Colonic mucosa (tissue), 4 donors: ENCODE data around the gene MEIS1. TPM values are rescaled to one million over a fixed set of nuclear protein-coding genes. Genes with fewer than 3 reads are reported as not detected.

ENCODE experiments used
- DNase-seq: peaks from one replicate; pipeline ENCODE4 v3.0.0-alpha.2; 2020
- H3K27ac ChIP-seq: fragments of 200-600 bp; one replicate; pipeline ENCODE4 v1.8.0; 2021
- H3K27me3 ChIP-seq: fragments of 200-600 bp; one replicate; pipeline ENCODE4 v1.8.0; 2021
- H3K36me3 ChIP-seq: fragments of 200-600 bp; one replicate; pipeline ENCODE4 v1.8.0; 2021
- H3K4me1 ChIP-seq: fragments of 200-600 bp; one replicate; pipeline ENCODE4 v1.8.0; 2021; ENCODE audit warnings: mild to moderate bottlenecking
- H3K4me3 ChIP-seq: fragments of 200-600 bp; one replicate; pipeline ENCODE4 v1.8.0; 2021
- H3K9ac ChIP-seq, 2 donors: one replicate each; pipeline ENCODE4 v1.7.0; 2013; ENCODE audit warnings: control low read depth in 2 of 2, low read depth in 2 of 2, low read length in 2 of 2
- H3K9me3 ChIP-seq: fragments of 200-600 bp; one replicate; pipeline ENCODE4 v1.8.0; 2021
- intact Hi-C: fragments of 100-400 bp; cut with DNase I; formaldehyde crosslinking; loops from one replicate; pipeline ENCODE4 v1.14.1; 2022
- total RNA-seq, 2 donors: library from RNA; stranded (reverse); fragmentation: NEBNext Ultra II Directional in 1 of 2; extraction: Animal tissue kit (Norgen Biotek cat#: 25700) in 1 of 2; gene quantifications; one replicate each; pipeline ENCODE4 v1.2.1, GENCODE V29; 2021
- TF ChIP-seq, protein P1 (sequence below): fragments of 200-600 bp; IDR thresholded peaks from one replicate; pipeline ENCODE4 v1.8.0; 2022; ENCODE audit warnings: antibody characterized with exemption, mild to moderate bottlenecking
- donor health status: healthy.
- donor health status: DM: no; HTN: no; CAD: no.
- donor health status: DM: no; HTN: no; CAD: no.

The MEIS1 gene
- total RNA-seq, 2 donors from 2014 or later, result 8.9 to 23.1 TPM

DNA sequence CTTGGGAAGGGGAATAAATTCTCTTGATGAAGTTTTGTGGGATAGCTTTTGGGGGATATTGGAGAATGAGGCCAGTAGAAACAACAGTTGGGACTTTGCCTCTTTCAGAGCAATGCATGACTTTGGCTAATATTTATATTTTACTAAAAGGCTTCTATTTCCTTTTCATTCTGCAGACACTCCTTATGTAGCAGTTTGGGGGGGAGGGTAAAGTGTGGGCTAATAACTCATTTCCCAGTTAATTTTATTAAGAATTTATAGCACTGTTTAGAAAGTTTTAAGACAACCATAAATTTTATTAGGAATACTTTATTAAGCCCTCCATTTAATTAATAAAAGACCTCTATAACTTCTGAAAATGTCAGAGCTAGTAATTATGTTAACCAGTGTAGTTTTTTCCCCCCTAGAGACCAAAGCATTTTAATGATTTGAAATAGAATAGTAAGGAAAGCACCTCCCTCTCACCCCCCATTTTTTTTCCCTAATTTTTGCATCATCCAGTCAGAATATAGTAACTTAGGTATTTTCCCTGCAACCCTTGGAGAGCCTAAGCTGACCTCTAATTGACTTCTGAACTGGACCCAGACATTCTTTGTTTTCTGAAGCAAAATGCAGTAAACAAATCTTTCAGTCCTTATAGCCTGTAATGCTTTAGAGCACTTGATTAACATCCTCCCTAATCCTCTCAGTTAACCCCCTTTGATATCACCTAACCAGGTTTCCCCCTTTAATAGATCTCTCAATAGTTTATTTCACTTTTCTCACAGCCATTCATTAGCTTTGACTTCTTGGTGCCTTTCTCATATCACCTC is 5.0 kb upstream of the MEIS1 start:
- no peaks in the 10 kb centered on the region for H3K36me3 ChIP-seq
- H3K27ac ChIP-seq, result no peak overlapping the region
- peaks cover 37% of the 10 kb centered on the region for H3K27me3 ChIP-seq
- H3K9ac ChIP-seq, result no peak overlapping the region
- no peak overlapping the region for H3K4me3 ChIP-seq
- DNase-seq, result no peak
- TF ChIP-seq, protein P1, sequence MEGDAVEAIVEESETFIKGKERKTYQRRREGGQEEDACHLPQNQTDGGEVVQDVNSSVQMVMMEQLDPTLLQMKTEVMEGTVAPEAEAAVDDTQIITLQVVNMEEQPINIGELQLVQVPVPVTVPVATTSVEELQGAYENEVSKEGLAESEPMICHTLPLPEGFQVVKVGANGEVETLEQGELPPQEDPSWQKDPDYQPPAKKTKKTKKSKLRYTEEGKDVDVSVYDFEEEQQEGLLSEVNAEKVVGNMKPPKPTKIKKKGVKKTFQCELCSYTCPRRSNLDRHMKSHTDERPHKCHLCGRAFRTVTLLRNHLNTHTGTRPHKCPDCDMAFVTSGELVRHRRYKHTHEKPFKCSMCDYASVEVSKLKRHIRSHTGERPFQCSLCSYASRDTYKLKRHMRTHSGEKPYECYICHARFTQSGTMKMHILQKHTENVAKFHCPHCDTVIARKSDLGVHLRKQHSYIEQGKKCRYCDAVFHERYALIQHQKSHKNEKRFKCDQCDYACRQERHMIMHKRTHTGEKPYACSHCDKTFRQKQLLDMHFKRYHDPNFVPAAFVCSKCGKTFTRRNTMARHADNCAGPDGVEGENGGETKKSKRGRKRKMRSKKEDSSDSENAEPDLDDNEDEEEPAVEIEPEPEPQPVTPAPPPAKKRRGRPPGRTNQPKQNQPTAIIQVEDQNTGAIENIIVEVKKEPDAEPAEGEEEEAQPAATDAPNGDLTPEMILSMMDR, result no peak
- intact Hi-C loops, result loop anchor here (5.0 to 10.0 kb wide), 4 partner anchors 147 to 1415 kb away; no protein-coding TSS in a partner anchor
- H3K9me3 ChIP-seq, result no peaks in the 10 kb centered on the region
- H3K4me1 ChIP-seq, result no peaks in the 10 kb centered on the region

DNA sequence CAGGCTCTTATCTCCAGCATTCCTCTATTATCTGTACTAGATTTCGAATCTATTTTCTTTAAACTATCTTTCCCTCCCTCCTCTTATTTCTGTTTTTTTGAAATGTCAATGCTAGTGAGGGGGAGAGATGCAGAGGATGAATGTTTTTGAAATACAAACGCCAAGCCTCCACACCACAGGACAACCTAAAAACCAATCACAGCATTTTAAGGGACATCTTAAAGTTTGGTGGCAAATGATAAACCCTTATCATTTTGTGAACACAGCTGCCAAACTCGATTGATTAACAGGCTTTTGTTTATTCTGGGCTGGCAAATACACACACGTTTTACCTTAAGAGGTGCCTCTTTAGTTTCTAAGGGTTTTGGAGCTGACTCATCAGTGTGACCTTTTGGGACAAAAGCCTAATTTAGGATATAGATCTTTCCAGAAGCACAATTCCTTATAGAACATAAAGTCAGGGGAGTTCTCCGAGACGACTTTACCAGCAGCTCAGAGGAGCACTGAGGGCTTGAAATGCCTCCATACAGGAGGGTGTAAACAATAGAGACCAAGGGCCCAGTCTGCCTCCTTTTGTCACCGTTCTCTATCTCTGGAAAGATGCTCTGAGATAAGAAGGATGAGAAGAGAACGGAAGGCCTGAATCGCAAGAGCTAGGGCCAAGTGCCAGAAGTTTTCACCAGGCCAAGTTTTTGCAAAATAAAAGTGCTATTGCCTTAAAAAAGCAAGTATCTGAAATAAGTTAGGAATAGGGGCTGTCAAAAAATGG is 4.2 kb upstream of the MEIS1 start:
- Histone ChIP-seq H3K36me3 (no peaks in the 10 kb centered on the region), H3K27me3 (peaks cover 32% of the 10 kb centered on the region), H3K4me1 (no peaks in the 10 kb centered on the region), H3K27ac (no peak overlapping the region), H3K9ac (no peak overlapping the region), H3K4me3 (no peak overlapping the region), H3K9me3 (no peaks in the 10 kb centered on the region)
- TF ChIP-seq, protein P1, result no peak
- intact Hi-C loops, result loop anchor here (5.0 to 10.0 kb wide), 3 partner anchors 147 to 1044 kb away; no protein-coding TSS in a partner anchor
- no peak for DNase-seq

DNA sequence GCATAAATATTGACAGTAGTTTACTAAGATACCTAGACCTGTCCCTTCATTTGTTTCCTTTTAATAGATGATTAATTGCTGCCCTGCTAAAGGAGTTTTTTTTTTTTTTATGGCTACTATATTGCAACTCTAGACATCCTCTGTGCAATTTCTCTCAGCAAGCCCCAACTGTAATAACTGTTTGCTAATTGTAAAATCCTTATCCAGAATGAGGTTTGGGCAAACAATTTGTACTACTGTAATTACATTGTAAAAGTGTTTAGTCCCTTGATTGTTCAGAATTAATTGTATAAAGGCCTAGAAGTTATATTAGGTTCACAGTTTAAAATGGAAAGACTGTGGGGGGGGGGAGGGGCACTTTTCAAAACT is 3.7 kb upstream of the MEIS1 start:
- no peak overlapping the region for H3K4me3 ChIP-seq
- H3K36me3 ChIP-seq, result no peaks in the 10 kb centered on the region
- H3K27ac ChIP-seq, result no peak overlapping the region
- intact Hi-C loops, result loop anchor here (5.0 to 10.0 kb wide), 3 partner anchors 146 to 1044 kb away; no protein-coding TSS in a partner anchor
- H3K9ac ChIP-seq, result no peak overlapping the region
- no peak for DNase-seq
- H3K9me3 ChIP-seq, result no peaks in the 10 kb centered on the region
- H3K4me1 ChIP-seq, result no peaks in the 10 kb centered on the region
- H3K27me3 ChIP-seq, result peaks cover 26% of the 10 kb centered on the region
- TF ChIP-seq, protein P1, result no peak

DNA sequence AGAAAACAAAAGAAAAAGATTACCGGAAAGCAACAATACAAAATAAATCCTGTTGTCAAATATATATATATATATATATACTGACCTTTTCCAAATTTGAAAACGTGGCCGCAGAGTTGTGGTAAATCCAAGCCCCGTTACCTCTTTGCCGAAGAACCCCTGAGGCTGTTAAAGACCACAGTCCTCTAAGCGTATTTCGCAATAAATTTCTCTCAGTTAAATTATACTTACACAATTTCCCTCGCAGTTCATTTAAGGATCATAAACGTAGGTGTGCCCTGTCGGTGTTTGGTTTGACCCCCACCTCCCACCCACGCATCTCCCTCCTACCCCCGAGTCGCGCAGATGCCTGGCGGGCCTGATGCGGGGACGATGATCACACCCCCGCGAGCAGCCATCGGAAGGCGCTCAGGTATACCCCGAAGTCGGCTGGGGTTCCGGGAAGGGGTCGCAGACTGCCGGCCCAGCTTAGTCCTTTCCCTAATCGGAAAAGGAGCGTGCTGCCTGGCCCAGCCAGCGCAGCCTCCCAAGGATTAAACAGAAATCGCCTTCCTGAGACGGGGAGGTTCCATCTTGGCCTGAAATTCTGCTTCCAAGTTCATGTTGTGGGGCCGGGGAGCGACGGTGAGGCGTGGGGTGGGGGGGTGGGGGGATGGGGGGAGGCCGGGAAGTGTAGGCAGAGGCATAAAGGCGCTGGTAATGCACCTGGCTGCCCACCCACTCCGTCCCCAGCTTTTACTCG is 2.9 kb upstream of the MEIS1 start:
- Histone ChIP-seq H3K27ac (no peak overlapping the region), H3K9ac (no peak overlapping the region), H3K4me3 (no peak overlapping the region), H3K4me1 (no peaks in the 10 kb centered on the region), H3K36me3 (no peaks in the 10 kb centered on the region), H3K9me3 (no peaks in the 10 kb centered on the region), H3K27me3 (peaks cover 18% of the 10 kb centered on the region)
- intact Hi-C loops, result loop anchor here (5.0 to 10.0 kb wide), 3 partner anchors 145 to 1043 kb away; no protein-coding TSS in a partner anchor
- TF ChIP-seq, protein P1, result no peak
- no peak for DNase-seq
